ENCODE measurements around the gene KCNQ1.

The KCNQ1 gene

DNA sequence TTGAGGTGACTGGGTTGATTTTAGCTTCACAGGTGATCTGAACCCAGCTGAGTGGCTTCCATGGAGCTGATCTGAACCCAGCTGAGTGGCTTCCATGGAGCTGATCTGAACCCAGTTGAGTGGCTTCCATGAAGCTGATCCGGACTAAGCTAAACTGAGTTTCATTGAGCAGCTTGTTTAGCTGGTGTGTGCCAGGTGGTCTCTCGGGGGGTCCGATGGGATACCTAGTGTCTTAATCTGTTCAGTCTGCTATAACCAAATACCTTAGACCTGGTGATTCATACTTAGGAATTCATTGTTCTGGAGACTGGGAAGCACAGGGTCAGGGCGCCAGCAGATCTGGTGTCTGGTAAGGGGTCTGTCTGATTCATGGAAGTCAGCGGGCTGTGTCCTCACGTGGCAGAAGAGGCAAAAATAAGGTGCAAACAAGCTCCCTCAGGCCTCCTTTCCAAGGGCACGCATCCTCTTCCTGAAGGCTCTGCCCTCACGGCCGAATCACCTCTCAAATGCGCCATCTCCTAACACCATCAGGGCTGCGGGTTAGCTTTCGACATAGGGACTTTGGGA is 307.5 kb downstream of the KCNQ1 start:
- DNase-seq (ENCODE audit: low read depth in 2 of 2, low spot score in 1 of 2) = no peak

DNA sequence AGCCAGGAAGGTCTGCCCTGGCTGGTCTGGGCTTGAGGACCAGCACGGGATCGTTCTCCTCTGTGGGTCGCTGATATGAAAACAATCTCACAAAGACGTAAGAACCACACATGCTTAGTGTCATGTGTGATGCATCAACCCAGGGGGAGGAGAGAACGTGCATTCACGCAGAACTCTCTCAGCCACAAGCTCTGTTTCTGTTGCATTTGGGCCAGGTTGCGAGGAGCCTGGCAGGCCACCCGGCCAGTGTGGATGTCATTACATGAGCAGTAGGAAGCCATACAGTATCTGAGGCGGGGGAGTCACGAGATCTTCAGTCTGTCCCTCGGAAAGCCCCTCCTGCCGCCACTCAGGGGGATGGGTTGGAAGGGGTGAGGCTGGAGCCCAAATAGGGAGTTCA is 308.1 kb downstream of the KCNQ1 start:
- DNase-seq (ENCODE audit: low read depth in 2 of 2, low spot score in 1 of 2) = no peak

DNA sequence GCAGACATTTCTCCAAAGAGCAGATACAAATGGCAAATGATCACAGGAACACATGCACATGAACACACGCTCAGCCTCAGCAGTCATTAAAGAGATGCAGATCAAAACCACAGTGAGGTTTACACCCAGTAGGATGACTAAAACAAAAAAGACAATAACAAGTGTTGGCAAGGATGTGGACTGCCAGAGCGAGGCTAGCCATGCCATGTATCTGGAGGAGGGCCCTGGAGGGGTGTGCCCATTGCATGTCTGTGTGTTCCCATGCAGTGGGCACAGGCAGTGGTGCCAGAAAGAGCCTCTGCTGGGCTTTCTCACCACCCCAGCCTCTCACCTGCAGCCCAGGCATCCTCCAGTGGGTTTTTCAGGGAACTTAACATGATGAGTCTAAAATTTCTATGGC is 309.2 kb downstream of the KCNQ1 start:
- no peak for DNase-seq (ENCODE audit: low read depth in 2 of 2, low spot score in 1 of 2)

DNA sequence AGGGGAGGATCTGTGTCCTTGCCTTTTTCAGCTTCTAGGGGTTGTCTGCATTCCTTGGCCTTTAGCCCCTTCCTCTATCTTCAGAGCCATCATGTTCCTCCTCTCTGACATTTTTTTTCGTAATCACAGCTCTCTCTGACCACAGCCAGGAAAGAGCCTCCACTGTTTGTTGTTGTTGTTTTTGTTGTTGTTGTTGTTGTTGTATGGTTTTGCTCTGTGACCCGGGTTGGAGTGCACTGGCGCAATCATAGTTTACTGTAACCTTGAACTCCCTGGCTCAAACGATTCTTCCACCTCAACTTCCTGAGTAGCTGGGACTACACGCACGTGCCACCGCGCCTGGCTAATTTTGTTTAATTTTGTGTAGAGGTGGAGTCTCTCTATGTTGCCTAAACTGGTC is 310.3 kb downstream of the KCNQ1 start:
- DNase-seq (ENCODE audit: low read depth in 2 of 2, low spot score in 1 of 2) = no peak

DNA sequence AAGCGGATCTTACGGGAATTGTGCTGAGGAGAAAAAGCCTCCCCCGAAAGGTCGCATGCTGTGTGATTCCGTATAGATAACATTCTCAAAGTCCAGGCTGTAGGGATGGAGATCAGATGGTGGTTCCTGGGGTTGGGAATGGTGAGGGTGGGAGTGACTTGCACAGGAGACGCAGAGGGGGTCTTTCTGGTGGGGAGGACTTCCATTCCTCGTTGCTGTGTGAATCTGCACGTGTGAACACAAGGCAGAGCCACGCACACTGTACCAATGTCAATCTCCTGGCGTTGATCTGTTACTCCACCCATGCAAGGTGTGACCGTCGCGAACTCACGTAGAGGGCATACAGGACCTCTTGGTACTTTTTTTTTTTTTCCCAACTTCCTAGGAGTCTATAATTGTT is 313.9 kb downstream of the KCNQ1 start:
- DNase-seq (ENCODE audit: low read depth in 2 of 2, low spot score in 1 of 2) = no peak

DNA sequence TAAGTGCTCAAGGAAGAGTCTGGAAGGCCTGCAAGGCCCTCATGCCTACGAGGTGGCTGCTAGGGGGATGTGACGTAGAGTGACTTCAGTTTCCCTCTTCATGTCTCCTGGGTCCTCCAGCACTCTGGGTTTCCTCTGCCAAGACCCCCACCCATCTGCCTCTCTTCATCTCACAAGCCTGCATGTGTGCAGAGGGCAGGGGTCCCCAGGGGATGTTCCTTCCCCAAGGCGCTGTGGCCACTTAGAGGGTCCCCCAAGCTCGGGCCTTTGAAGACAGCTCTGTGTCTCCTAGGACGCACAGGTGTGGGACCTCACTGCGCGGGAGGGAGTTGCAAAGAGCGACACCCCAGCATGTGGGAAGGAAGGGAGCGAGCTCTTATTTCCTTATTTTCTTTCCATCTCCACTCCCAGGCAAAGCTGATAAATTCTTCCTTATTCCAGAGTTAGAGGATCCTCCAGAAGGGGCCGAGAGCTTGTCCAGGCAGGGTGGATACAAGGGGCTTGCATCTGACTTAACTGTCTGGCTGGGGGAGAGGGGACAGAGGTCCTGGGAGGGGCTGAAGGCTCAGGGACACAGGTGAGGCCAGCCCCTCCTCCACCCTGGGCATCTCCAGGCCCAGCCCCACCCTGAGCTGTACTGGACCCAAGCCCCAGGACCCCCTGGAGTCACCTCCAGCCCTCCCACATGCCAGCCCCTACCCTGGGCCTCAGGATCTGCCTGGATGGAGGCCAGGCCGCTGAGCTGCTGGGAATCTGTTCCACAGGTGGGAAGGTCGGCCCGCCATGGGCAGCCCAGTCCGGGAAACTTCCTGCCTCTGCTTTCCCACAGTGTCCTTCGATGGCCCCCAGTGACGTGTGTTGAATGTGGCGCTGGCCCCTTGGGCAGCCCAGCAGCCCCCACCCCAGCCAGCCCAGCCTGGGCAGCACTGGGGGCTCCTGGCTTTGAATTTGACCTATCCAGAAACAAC is 314.7 kb downstream of the KCNQ1 start:
- DNase-seq (ENCODE audit: low read depth in 2 of 2, low spot score in 1 of 2) = no peak

DNA sequence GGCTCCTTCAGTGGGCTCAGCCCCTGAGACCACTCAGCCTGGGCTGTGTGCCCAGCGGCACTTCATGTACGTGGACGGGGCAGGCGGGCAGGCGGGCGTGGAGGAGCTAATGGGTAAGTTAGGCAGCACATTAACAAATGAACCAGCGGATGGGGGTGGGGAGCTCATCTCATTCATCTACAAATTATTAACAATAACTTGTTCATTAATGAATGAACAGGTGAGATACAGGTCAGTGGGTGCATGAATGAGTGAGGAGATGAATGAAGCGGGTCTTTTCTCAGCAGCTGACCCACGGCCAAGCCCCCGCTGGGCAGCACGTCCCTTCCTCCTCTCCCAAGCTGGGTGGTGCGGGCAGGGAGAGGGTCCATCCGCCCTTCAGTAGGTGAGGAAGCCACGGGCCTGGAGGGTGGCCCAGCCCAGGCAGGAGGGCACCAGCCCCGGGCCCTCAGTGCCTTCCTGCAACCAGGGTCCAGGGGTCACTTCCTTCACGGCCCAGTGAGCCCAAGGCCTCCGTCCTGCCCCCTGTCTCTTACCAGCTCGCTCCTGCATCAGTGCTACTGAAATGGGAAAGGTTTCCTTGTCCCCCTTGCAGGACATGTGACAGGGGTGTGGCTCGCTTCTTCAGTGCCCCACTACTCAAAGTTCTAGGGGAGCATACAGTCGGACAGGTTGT is 315.5 kb downstream of the KCNQ1 start:
- DNase-seq (ENCODE audit: low read depth in 2 of 2, low spot score in 1 of 2) = no peak

DNA sequence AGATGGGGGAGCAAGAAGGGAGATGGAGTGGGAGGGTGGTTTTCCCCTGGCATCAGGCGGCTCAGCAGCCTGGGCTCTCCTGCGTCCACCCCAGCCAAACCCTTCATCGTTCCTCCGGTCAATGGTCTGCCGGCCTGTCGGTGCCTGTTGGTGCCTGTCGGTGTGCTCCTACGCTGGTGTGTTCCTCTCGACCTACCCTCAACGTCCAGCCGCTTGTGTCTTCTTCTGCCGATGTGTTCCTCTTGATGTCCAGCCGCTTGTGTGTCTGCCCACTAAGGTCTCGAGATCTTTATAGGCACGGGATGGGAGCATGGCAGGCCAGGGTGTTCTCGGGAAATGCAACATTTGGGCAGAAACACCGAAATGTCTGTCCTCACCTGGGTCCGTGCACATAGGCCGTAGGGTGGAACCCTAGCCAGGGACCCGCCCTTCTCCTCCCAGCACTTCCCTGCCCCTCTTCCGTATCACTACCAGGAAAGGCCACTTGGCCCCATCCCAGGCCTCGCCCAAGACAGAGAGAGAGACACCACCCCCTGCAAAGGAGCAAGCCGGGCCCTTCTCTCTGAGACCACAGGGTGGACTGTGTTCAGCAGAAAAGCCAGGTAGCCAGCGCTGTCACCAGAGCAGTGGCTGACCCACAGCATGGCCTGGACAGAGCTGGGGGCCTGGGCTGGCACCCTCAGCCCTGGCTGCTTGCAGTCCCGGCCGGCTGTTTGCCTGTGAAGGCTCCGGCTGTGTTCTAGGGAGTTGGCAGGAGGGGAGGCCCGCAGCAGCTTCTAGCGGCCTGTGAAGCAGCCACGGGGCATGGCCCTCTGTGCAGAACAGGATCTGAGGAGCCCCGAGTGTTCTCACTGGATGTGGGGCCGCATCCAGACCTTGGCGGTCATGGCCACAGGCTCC is 316.6 kb downstream of the KCNQ1 start:
- DNase-seq (ENCODE audit: low read depth in 2 of 2, low spot score in 1 of 2) = no peak

DNA sequence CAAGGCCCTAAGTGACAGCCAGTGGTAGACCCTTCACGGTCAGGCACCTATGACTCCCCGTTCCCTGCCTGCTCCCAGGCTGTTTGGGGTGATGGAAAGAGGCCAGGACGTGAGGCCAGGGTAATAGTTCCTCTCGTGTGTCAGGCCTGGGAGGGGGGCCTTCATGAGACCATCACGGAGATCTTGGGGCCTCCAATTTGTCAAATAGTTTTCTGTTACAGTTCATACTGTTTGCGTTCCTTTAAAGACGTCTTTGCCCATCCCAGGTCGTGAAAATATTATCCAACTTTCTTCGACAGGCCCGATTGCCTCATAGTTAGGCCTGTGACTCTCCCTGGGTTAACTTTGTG is 317.2 kb downstream of the KCNQ1 start:
- DNase-seq (ENCODE audit: low read depth in 2 of 2, low spot score in 1 of 2) = no peak

DNA sequence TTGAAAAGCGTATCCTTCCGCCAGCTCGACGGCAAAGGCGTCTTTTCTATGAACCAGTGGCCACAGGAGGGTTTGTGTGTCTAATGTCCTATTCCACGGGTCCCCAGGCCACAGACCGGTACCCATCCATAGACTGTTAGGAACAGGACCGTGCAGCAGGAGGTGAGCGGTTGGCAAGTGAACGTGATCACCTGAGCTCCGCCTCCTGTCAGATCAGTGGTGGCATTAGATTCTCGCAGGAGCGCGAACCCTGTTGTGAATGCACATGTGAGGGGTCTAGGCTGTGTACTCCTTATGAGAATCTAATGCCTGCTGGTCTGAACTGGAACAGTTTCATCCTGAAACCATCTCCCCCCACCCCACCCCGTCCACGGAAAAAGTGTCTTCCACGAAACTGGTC is 317.6 kb downstream of the KCNQ1 start:
- DNase-seq (ENCODE audit: low read depth in 2 of 2, low spot score in 1 of 2) = no peak

DNA sequence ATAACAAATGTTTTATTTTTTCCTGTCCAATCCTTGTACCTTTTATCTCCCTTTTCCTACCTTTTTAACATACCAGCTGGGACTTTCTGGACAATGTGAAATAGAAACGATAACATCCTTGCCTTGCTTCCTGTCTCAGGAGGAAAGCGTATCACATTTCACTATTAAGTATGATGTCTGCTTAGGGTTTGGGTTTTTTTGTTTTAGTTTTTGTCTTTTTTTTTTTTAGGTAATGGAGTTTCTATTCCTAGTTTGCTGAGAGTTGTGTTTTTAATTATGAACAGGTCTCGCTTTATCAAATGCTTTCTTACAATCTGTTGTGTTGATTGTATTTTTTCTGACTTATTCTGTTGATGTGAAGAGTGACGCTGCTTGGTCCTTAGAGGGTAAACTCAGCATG is 319.2 kb downstream of the KCNQ1 start:
- DNase-seq (ENCODE audit: low read depth in 2 of 2, low spot score in 1 of 2) = no peak

DNA sequence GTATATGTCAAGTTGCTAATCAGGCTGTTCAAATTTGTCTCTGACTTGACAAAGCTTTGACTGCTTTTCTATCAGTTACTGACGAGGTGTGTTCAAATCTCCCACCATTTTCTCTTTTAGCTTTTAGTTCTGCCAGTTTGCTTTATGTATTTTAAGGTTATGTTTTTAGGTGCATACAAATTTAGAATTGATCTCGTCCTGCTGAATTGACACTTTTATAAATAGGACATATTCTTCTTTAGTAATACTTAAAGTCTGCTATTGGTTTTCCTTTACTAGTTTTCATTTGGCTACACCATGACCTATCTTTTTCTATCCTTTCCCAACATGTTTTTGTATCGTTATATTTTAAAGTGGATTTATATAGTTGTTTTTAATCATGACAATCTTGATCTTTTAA is 320.7 kb downstream of the KCNQ1 start:
- no peak for DNase-seq (ENCODE audit: low read depth in 2 of 2, low spot score in 1 of 2)

DNA sequence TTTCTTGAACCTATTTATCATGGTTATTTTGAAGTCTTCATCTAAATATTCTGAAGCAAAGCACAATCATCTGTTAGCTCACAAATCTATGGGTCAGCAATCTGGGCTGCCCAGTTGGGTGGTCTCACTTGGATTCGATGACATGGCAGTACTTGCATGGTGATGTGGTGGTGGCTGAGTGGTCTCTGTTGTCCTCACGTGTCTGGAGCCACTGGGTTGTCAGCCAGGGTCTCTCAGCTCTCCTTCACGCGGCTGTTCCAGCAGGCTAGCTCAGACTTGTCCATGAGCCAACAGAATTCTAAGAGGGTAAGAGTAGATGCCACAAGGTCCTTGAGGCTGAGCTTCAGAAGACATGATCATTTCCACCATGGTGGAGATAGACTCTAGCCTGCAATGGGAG is 321.4 kb downstream of the KCNQ1 start:
- DNase-seq (ENCODE audit: low read depth in 2 of 2, low spot score in 1 of 2) = no peak

DNA sequence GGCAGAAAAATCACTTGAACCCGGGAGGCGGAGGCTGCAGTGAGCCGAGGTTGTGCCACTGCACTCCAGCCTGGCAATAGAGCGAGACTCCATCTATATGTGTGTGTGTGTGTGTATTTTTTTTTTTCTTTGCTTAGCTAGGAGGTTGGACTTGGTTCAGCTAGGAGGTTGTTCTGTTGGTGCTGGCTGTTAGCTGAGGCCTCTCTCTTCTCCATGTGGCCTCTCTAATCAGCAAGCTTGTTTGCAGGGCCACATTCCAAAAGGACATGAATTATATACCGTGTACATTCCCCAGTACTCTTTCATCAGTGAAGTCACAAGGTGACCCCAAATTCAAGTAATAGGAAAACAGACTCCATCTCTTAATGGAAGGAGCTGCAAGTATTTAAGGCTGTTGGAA is 322.3 kb downstream of the KCNQ1 start:
- no peak for DNase-seq (ENCODE audit: low read depth in 2 of 2, low spot score in 1 of 2)

DNA sequence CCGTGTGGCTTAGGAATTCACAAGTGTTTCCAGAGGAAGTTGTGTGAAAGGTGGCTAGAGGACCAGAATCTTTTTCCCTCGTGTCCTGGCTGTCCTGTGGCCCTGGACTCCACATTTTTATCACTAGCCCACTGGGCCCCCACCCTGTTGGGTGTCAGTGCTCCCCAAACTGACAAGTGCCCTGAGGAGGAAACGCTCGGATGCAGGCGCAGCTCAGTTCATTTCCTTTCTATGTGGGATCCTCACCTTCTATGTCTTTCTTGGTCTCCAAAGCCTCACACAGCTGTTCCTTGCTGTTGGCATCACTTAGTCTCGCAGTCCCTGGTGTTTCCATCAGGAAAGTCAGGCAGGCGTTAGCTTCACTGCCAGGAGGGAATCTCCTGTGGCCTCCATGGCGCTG is 323.0 kb downstream of the KCNQ1 start:
- no peak for DNase-seq (ENCODE audit: low read depth in 2 of 2, low spot score in 1 of 2)

DNA sequence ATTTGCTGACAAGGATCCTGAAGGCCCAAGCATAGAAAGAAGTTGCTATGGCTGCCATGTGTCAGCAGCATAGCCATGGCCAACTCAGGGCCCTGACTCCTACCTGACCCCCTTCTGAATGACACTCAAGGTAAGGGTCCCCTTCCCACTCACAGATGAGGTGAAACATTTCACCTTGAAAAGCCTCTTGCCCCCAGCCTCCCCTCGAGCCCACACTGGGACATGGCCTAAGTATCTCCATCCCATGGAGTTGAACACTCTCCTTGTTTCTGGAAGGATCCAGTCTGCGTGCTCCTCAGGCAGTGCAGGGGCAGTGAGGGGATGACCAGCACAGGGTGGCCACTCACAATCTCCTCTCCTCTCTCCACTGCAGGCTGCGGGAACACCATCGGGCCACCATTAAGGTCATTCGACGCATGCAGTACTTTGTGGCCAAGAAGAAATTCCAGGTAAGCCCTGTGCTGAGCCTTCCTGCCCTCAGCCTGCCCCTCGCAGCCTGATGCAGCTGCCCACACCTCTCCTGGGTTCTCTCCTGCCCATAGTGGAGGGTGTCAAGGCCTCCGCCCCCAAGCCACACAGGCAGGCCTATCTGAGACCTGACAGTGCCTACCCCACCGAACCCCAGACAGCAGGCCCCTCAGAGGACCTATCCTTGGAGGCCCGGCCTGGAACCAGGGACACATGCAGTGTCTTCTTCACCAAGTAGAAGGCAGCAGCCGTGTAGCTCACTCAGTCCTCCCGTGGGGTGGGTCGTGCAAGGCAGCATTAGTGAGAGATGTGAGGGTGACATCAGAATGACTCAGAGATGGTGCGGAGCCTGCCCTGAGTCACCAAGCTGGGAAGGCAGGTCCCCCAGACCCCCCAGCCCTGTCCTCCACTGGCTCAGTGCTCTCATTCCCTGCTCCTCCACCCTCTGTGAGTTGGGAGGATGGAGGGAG is 323.9 kb downstream of the KCNQ1 start:
- DNase-seq (ENCODE audit: low read depth in 2 of 2, low spot score in 1 of 2) = no peak

DNA sequence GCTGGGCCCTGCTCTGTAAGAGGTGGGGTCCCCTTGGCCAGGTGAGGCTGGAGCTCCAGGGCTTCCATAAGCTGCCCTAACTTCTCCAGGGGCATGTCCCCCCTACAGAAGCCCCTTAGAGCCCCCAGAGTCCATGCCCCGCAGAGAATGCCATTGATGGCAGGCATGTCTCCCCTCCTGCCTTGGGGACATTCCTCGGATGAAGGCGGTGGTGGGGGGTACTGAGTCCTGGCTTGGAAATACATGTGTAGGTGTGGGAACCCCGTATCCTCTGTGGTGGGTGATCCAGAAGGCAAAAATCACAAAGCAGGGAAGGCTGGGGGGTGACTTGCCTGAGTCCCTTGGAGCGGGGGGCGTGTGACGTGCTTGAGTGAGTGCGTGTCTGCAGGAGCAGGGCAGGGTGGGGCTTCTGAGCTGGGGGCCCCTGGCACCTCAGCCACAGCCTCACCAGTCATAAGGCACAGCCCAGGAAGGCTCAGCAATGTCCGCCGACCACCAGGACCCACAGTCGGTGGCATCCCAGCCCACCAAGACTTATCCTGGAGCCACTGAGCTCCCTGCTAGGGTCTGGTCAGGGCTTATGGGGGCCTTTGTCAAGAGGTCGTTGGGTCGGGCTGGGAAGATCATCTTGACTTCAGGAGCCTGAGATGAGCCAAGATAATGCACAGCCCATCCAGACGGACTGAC is 324.7 kb downstream of the KCNQ1 start:
- DNase-seq (ENCODE audit: low read depth in 2 of 2, low spot score in 1 of 2) = no peak

DNA sequence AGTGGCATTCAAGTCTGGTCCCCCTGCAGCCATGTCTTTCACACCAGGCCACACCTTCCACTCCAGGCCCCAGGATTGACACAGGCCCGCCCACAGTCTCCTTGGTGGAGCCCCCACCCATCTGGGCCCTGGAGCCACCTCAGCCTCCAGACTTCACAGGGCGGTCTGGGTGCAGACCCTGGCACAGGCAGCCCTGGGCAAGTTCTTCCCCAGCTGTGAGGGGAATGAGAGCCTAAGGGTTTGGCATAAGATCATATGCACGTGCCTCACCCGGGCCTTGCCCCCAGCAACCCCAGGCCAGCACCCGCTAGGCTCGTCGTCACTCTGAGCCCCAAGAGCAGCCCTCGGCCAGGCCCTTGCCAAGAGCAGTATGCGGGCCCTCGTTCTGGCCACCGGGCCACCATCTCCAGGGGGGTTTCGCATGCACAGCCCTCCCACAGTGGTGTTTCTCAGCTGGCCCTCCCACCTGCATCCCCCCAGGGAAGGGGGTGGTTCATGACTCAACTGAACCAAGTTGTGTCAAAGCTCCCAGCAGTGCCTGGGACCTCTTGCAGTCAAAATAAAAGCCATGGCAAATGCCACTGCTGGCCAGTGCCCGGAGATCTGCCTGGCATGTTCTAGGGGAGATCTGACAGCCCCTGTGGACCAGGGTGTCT is 325.4 kb downstream of the KCNQ1 start:
- no peak for DNase-seq (ENCODE audit: low read depth in 2 of 2, low spot score in 1 of 2)

DNA sequence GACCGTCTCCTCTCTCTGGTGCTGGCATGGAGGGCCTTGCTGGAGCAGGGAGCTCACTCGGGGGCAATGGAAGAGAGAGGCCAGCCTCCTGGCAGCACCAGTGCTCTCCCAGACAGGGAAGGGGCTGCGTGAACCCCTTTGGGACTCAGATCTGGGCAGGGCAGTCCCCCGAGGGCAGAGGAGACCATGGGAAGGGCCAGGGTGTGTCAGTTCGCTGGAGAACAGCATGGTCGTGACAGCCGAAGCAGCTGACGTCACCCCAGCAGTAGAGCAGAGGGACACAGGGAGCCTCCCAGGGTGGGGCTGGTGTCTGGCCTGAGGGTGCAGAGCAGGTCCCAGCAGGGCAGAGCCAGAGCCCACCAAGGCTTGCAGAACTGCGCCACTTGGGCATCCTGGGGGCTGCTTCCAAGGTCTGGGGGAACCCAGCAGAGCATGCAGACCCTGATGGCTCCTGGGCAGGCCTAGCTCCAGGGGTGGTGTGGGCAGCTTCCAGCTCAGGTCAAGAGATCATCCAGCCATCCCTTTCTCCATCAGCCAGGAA is 326.0 kb downstream of the KCNQ1 start:
- no peak for DNase-seq (ENCODE audit: low read depth in 2 of 2, low spot score in 1 of 2)

All from stimulated activated CD8-positive, alpha-beta memory T cell treated with anti-CD3 and anti-CD28 coated beads, Interleukin-4, amount 100 ng/mL, for 1 hour (primary cell).